NCI-H1694 (cell line): Measurements from ENCODE around the gene C4BPA.

ENCODE experiments used
- DNase-seq: peaks from one replicate; lab custom pipeline; 2025; lab: John Stamatoyannopoulos, UW

Gene C4BPA

GRCh38 chr1:207103892-207104373, at the start of gene C4BPA:
C4BPA (plus strand) TSS chr1:207104233; CDS start chr1:207113026, 8,793 bp downstream.
- no peak for DNase-seq

GRCh38 chr1:207054491-207054890, 49.5 kb upstream of the C4BPA start:
- DNase-seq: no peak

- no peak for DNase-seq
Measured at GRCh38 chr1:207055386-207056001, 48.5 kb upstream of the C4BPA start.

- no peak for DNase-seq
Measured at GRCh38 chr1:207056673-207057072, 47.4 kb upstream of the C4BPA start.

- DNase-seq: no peak
Measured at GRCh38 chr1:207058252-207058651, 45.8 kb upstream of the C4BPA start.

GRCh38 chr1:207058878-207059867, 44.9 kb upstream of the C4BPA start:
- no peak for DNase-seq

GRCh38 chr1:207059881-207060280, 44.2 kb upstream of the C4BPA start:
- DNase-seq: no peak

- DNase-seq: no peak
Measured at GRCh38 chr1:207060596-207060995, 43.4 kb upstream of the C4BPA start.

- DNase-seq: no peak
Measured at GRCh38 chr1:207062058-207062457, 42.0 kb upstream of the C4BPA start.

GRCh38 chr1:207063014-207063413, 41.0 kb upstream of the C4BPA start:
- DNase-seq: no peak

- no peak for DNase-seq
Measured at GRCh38 chr1:207064561-207064960, 39.5 kb upstream of the C4BPA start.

- DNase-seq: no peak
Measured at GRCh38 chr1:207067185-207067584, 36.8 kb upstream of the C4BPA start.

- no peak for DNase-seq
Measured at GRCh38 chr1:207067665-207068064, 36.4 kb upstream of the C4BPA start.

- DNase-seq: no peak
Measured at GRCh38 chr1:207069061-207069460, 35.0 kb upstream of the C4BPA start.

GRCh38 chr1:207069858-207070506, 34.1 kb upstream of the C4BPA start:
- no peak for DNase-seq

- no peak for DNase-seq
Measured at GRCh38 chr1:207070811-207071210, 33.2 kb upstream of the C4BPA start.

GRCh38 chr1:207071426-207071825, 32.6 kb upstream of the C4BPA start:
- DNase-seq: no peak

GRCh38 chr1:207072233-207072632, 31.8 kb upstream of the C4BPA start:
- no peak for DNase-seq

- DNase-seq: no peak
Measured at GRCh38 chr1:207073906-207074820, 29.9 kb upstream of the C4BPA start.

GRCh38 chr1:207076181-207076955, 27.7 kb upstream of the C4BPA start:
- DNase-seq: no peak

- no peak for DNase-seq
Measured at GRCh38 chr1:207077012-207077411, 27.0 kb upstream of the C4BPA start.
